GM19328 (cell line): ENCODE data around the gene GABBR1.
A peak's percentile ranks its signal among the peaks of the same experiment; 100 is the strongest.

ENCODE experiments used
- ATAC-seq: cut with Tn5 transposase; IDR thresholded peaks from one replicate; pipeline ENCODE4 v1.9.1; 2021; ENCODE audit warnings: mild to moderate bottlenecking, moderate library complexity; ENCODE audit not compliant: unreplicated experiment

The GABBR1 gene

GRCh38 chr6:29577544-29577943 is 55.4 kb downstream of the GABBR1 start:
- no peak for ATAC-seq

GRCh38 chr6:29576056-29576455 is 56.9 kb downstream of the GABBR1 start:
- ATAC-seq, result no peak

GRCh38 chr6:29567991-29568390 is 65.0 kb downstream of the GABBR1 start:
- ATAC-seq, result no peak

- ATAC-seq, result no peak
Measured at GRCh38 chr6:29567541-29567940, 65.4 kb downstream of the GABBR1 start.

- ATAC-seq, result no peak
Measured at GRCh38 chr6:29566856-29567255, 66.1 kb downstream of the GABBR1 start.

GRCh38 chr6:29564875-29565274 is 68.1 kb downstream of the GABBR1 start:
- ATAC-seq, result no peak

GRCh38 chr6:29563435-29563965 is 69.5 kb downstream of the GABBR1 start:
- ATAC-seq, result no peak

- no peak for ATAC-seq
Measured at GRCh38 chr6:29561606-29562181, 71.3 kb downstream of the GABBR1 start.

GRCh38 chr6:29561091-29561490 is 71.9 kb downstream of the GABBR1 start:
- ATAC-seq, result no peak

GRCh38 chr6:29559524-29560287 is 73.3 kb downstream of the GABBR1 start, which contains the start of gene UBD:
UBD (minus strand) TSS chr6:29559732; CDS start chr6:29559701, 31 bp downstream.
- no peak for ATAC-seq

- ATAC-seq, result no peak
Measured at GRCh38 chr6:29558439-29559079, 74.4 kb downstream of the GABBR1 start.

GRCh38 chr6:29557320-29557719 is 75.7 kb downstream of the GABBR1 start:
- ATAC-seq, result no peak

- no peak for ATAC-seq
Measured at GRCh38 chr6:29554764-29555163, 78.2 kb downstream of the GABBR1 start.

- no peak for ATAC-seq
Measured at GRCh38 chr6:29553268-29554057, 79.5 kb downstream of the GABBR1 start.

GRCh38 chr6:29552512-29553051 is 80.4 kb downstream of the GABBR1 start:
- peak; percentile 86 for ATAC-seq

- no peak for ATAC-seq
Measured at GRCh38 chr6:29547573-29547972, 85.4 kb downstream of the GABBR1 start.

- no peak for ATAC-seq
Measured at GRCh38 chr6:29537714-29538403, 95.1 kb downstream of the GABBR1 start.

GRCh38 chr6:29532320-29532951 is 100.5 kb downstream of the GABBR1 start:
- no peak for ATAC-seq

GRCh38 chr6:29531668-29532067 is 101.3 kb downstream of the GABBR1 start:
- ATAC-seq, result no peak
